Measurements from ENCODE around the gene MYF6. TPM values are rescaled to one million over a fixed set of nuclear protein-coding genes. Genes with fewer than 3 reads are reported as not detected.

Gene MYF6
- total RNA-seq, 2 donors from 2014 or later: 2.5 TPM; not detected in 1

DNA sequence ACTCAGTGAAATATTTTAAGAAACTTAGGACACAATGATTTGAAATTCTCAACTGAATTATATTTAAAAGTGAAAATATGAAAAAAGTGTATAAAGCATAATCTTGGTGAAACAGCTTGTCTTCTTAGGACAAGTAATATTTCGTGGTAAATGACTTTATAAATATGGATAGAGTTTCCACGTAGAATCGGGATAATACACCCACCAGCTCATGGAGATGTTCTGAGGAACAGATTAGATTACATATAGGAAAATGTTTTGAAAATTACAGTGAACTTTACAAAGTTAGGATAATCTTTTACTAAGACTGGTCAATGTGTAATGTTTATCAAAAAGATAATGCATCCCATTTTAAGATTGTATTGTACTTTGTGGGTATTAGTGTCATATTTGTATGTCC lies 25.6 kb upstream of the MYF6 start:
- Histone ChIP-seq H3K27me3 (replicated peaks; ENCODE audit: insufficient read depth) (no peaks in the 10 kb centered on the region), H3K4me3 (no peak overlapping the region), H3K27ac (no peak overlapping the region), H3K9me3 (no peaks in the 10 kb centered on the region), H3K36me3 (no peaks in the 10 kb centered on the region), H3K4me1 (replicated peaks) (no peaks in the 10 kb centered on the region)
- no peak for DNase-seq (ENCODE audit: low spot score)
- intact Hi-C loops (cut with DNase I): no loop called here
- TF ChIP-seq CTCF (IDR thresholded peaks at IDR 0.05) (no peak), POLR2AphosphoS5 (IDR thresholded peaks at IDR 0.05) (no peak), POLR2A (IDR thresholded peaks at IDR 0.05) (no peak)
- WGBS: 82% methylated on average over 3 of the region's 3 CpGs

DNA sequence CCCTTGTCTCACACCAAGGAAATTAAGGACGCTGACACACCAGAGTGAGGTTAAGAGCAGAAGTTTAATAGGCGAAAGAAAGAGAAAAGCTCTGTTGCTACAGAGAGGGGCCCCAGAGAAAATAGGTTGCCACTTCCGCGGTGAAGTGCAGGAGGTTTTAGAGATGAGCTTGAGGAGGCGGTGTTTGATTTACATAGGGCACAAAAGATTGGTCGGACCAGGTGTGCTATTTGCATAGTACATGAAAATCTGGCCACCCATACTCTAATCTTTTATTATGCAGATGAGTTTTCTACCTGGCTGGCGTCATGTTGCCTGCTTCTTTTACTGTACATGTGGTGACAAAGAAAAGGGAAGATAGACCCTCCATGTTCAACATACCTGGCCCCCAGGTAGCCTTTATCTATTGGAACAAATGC lies 23.3 kb upstream of the MYF6 start:
- Histone ChIP-seq H3K27me3 (replicated peaks; ENCODE audit: insufficient read depth) (no peaks in the 10 kb centered on the region), H3K27ac (no peak overlapping the region), H3K9me3 (no peaks in the 10 kb centered on the region), H3K4me3 (no peak overlapping the region), H3K4me1 (replicated peaks) (no peaks in the 10 kb centered on the region), H3K36me3 (no peaks in the 10 kb centered on the region)
- WGBS: 40% methylated on average over 7 of the region's 7 CpGs
- intact Hi-C loops (cut with DNase I): no loop called here
- DNase-seq (ENCODE audit: low spot score): no peak
- TF ChIP-seq CTCF (IDR thresholded peaks at IDR 0.05): no peak
- no peak for TF ChIP-seq POLR2AphosphoS5 (IDR thresholded peaks at IDR 0.05)
- no peak for TF ChIP-seq POLR2A (IDR thresholded peaks at IDR 0.05)

DNA sequence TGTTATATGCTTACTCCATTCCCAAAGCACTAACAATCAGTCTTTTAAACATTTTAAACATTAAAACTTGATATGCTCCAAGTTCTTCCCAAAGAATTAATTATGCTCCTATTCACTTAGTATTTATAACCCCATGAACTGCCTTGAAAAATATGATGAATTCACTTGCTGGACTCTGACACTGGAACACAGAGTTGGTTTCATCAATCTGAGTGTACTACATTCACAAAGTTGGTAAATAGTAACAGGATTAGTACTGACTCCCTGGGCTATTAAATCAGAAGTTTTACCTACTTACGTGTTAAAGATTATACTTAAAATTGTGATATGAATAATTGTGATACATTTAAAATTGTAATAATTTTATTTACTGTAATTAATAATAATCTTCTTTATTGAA lies 17.3 kb upstream of the MYF6 start:
- Histone ChIP-seq H3K27me3 (replicated peaks; ENCODE audit: insufficient read depth) (no peaks in the 10 kb centered on the region), H3K4me1 (replicated peaks) (no peaks in the 10 kb centered on the region), H3K27ac (no peak overlapping the region), H3K36me3 (no peaks in the 10 kb centered on the region), H3K4me3 (no peak overlapping the region), H3K9me3 (no peaks in the 10 kb centered on the region)
- DNase-seq (ENCODE audit: low spot score): no peak
- no peak for TF ChIP-seq CTCF (IDR thresholded peaks at IDR 0.05)
- no peak for TF ChIP-seq POLR2A (IDR thresholded peaks at IDR 0.05)
- TF ChIP-seq POLR2AphosphoS5 (IDR thresholded peaks at IDR 0.05): no peak
- intact Hi-C loops (cut with DNase I): no loop called here
- 80% methylated on average over 1 of the region's 1 CpG for WGBS

DNA sequence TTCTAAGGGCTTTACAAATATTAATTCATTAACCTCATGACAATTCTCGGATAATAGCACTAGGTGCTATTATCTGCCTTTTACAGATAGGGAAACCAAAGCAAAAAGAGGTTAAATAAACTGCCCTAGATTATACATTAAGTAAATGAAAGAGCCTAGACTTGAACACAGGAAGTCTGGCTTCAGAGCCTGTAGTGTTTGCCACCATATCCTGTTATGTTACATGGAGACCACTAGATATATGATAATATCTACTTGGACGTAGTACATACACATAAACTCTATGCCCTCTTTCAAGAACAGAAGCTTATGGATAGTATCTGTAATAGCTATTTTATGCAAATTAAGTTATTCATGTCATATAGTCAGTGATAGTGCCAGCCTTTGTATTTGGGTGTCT lies 16.9 kb upstream of the MYF6 start:
- no peak for DNase-seq (ENCODE audit: low spot score)
- Histone ChIP-seq H3K4me3 (no peak overlapping the region), H3K27me3 (replicated peaks; ENCODE audit: insufficient read depth) (no peaks in the 10 kb centered on the region), H3K36me3 (no peaks in the 10 kb centered on the region), H3K9me3 (no peaks in the 10 kb centered on the region), H3K27ac (no peak overlapping the region), H3K4me1 (replicated peaks) (no peaks in the 10 kb centered on the region)
- intact Hi-C loops (cut with DNase I): no loop called here
- TF ChIP-seq CTCF (IDR thresholded peaks at IDR 0.05) (no peak), POLR2A (IDR thresholded peaks at IDR 0.05) (no peak), POLR2AphosphoS5 (IDR thresholded peaks at IDR 0.05) (no peak)
- 73% methylated on average over 2 of the region's 2 CpGs for WGBS

DNA sequence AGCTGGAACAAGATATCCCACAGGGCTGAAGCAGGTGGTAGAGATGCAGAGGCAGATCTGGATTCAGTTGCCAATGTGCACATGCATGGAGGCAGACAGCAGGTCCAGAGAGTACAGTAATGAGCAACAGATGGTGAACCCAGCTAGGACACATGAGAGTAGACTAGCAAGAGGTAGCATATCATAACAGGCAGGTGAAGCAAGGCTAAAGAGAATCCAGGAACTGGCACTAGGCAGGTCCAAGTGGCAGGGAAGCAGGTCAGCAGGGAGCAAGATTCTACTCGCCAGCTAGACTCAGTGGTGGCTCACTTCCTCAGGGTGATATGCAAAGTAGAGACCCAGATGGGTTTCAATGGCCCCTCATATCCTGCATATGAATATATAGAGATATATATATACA lies 15.3 kb upstream of the MYF6 start:
- WGBS: 88% methylated on average over 1 of the region's 1 CpG

More for the DNA sequence above, 15.3 kb upstream of the MYF6 start:
- Histone ChIP-seq H3K4me1 (replicated peaks) (no peaks in the 10 kb centered on the region), H3K4me3 (no peak overlapping the region), H3K27me3 (replicated peaks; ENCODE audit: insufficient read depth) (no peaks in the 10 kb centered on the region), H3K36me3 (no peaks in the 10 kb centered on the region), H3K27ac (no peak overlapping the region), H3K9me3 (no peaks in the 10 kb centered on the region)
- no peak for DNase-seq (ENCODE audit: low spot score)
- intact Hi-C loops (cut with DNase I): no loop called here
- no peak for TF ChIP-seq CTCF (IDR thresholded peaks at IDR 0.05)
- TF ChIP-seq POLR2A (IDR thresholded peaks at IDR 0.05): no peak
- no peak for TF ChIP-seq POLR2AphosphoS5 (IDR thresholded peaks at IDR 0.05)

Measured in prostate gland (tissue), 2 donors.